ENCODE results near the gene SLC22A12.

SLC22A12 gene

GRCh38 chr11:64604458-64605243 lies 13.6 kb downstream of the SLC22A12 start:
- H3K27me3 ChIP-seq (ENCODE audit: control insufficient read depth in 2 of 2, insufficient read depth in 2 of 2, low read length in 2 of 2): peaks cover 0 to 4% of the 10 kb centered on the region in 2 donors
- H3K4me3 ChIP-seq (ENCODE audit: low read length in 2 of 2): no peak overlapping the region
- no peak overlapping the region for H3K27ac ChIP-seq (ENCODE audit: low read depth in 2 of 2, low read length in 2 of 2)
- no peaks in the 10 kb centered on the region for H3K4me1 ChIP-seq (ENCODE audit: control insufficient read depth in 2 of 2, insufficient read depth in 2 of 2, low read length in 2 of 2)
- H3K9ac ChIP-seq (ENCODE audit: low read depth in 1 of 2, low read length in 2 of 2): no peak overlapping the region
- no peaks in the 10 kb centered on the region for H3K9me3 ChIP-seq (ENCODE audit: control insufficient read depth in 2 of 2, low read length in 2 of 2)
- H3K36me3 ChIP-seq (ENCODE audit: control insufficient read depth in 2 of 2, insufficient read depth in 2 of 2, low read length in 2 of 2): no peaks in the 10 kb centered on the region

- H3K9me3 ChIP-seq (ENCODE audit: control insufficient read depth in 2 of 2, low read length in 2 of 2): no peaks in the 10 kb centered on the region
- H3K4me3 ChIP-seq (ENCODE audit: low read length in 2 of 2): no peak overlapping the region
- no peak overlapping the region for H3K9ac ChIP-seq (ENCODE audit: low read depth in 1 of 2, low read length in 2 of 2)
- H3K27ac ChIP-seq (ENCODE audit: low read depth in 2 of 2, low read length in 2 of 2): no peak overlapping the region
- H3K4me1 ChIP-seq (ENCODE audit: control insufficient read depth in 2 of 2, insufficient read depth in 2 of 2, low read length in 2 of 2): no peaks in the 10 kb centered on the region
- H3K36me3 ChIP-seq (ENCODE audit: control insufficient read depth in 2 of 2, insufficient read depth in 2 of 2, low read length in 2 of 2): no peaks in the 10 kb centered on the region
- peaks cover 0 to 4% of the 10 kb centered on the region in 2 donors for H3K27me3 ChIP-seq (ENCODE audit: control insufficient read depth in 2 of 2, insufficient read depth in 2 of 2, low read length in 2 of 2)
These were observed 14.2 kb downstream of the SLC22A12 start for GRCh38 chr11:64605244-64605560.

GRCh38 chr11:64605656-64606585 lies 14.9 kb downstream of the SLC22A12 start:
- Histone ChIP-seq H3K27ac (ENCODE audit: low read depth in 2 of 2, low read length in 2 of 2) (no peak overlapping the region), H3K27me3 (ENCODE audit: control insufficient read depth in 2 of 2, insufficient read depth in 2 of 2, low read length in 2 of 2) (peaks cover 0 to 4% of the 10 kb centered on the region in 2 donors)

GRCh38 chr11:64606796-64607380 lies 15.9 kb downstream of the SLC22A12 start:
- H3K4me1 ChIP-seq (ENCODE audit: control insufficient read depth in 2 of 2, insufficient read depth in 2 of 2, low read length in 2 of 2): no peaks in the 10 kb centered on the region
- H3K9me3 ChIP-seq (ENCODE audit: control insufficient read depth in 2 of 2, low read length in 2 of 2): no peaks in the 10 kb centered on the region
- no peak overlapping the region for H3K27ac ChIP-seq (ENCODE audit: low read depth in 2 of 2, low read length in 2 of 2)
- no peak overlapping the region for H3K9ac ChIP-seq (ENCODE audit: low read depth in 1 of 2, low read length in 2 of 2)
- H3K4me3 ChIP-seq (ENCODE audit: low read length in 2 of 2): no peak overlapping the region
- H3K27me3 ChIP-seq (ENCODE audit: control insufficient read depth in 2 of 2, insufficient read depth in 2 of 2, low read length in 2 of 2): peaks cover 0 to 4% of the 10 kb centered on the region in 2 donors
- H3K36me3 ChIP-seq (ENCODE audit: control insufficient read depth in 2 of 2, insufficient read depth in 2 of 2, low read length in 2 of 2): no peaks in the 10 kb centered on the region

More at GRCh38 chr11:64605656-64606585, 14.9 kb downstream of the SLC22A12 start:
- H3K4me3 ChIP-seq (ENCODE audit: low read length in 2 of 2): no peak overlapping the region
- no peak overlapping the region for H3K9ac ChIP-seq (ENCODE audit: low read depth in 1 of 2, low read length in 2 of 2)
- H3K9me3 ChIP-seq (ENCODE audit: control insufficient read depth in 2 of 2, low read length in 2 of 2): no peaks in the 10 kb centered on the region
- H3K36me3 ChIP-seq (ENCODE audit: control insufficient read depth in 2 of 2, insufficient read depth in 2 of 2, low read length in 2 of 2): no peaks in the 10 kb centered on the region
- H3K4me1 ChIP-seq (ENCODE audit: control insufficient read depth in 2 of 2, insufficient read depth in 2 of 2, low read length in 2 of 2): no peaks in the 10 kb centered on the region

GRCh38 chr11:64607381-64607985 lies 16.5 kb downstream of the SLC22A12 start:
- H3K9me3 ChIP-seq (ENCODE audit: control insufficient read depth in 2 of 2, low read length in 2 of 2): no peaks in the 10 kb centered on the region
- H3K36me3 ChIP-seq (ENCODE audit: control insufficient read depth in 2 of 2, insufficient read depth in 2 of 2, low read length in 2 of 2): no peaks in the 10 kb centered on the region
- no peak overlapping the region for H3K4me3 ChIP-seq (ENCODE audit: low read length in 2 of 2)
- peaks cover 0 to 4% of the 10 kb centered on the region in 2 donors for H3K27me3 ChIP-seq (ENCODE audit: control insufficient read depth in 2 of 2, insufficient read depth in 2 of 2, low read length in 2 of 2)
- no peaks in the 10 kb centered on the region for H3K4me1 ChIP-seq (ENCODE audit: control insufficient read depth in 2 of 2, insufficient read depth in 2 of 2, low read length in 2 of 2)
- H3K9ac ChIP-seq (ENCODE audit: low read depth in 1 of 2, low read length in 2 of 2): no peak overlapping the region
- H3K27ac ChIP-seq (ENCODE audit: low read depth in 2 of 2, low read length in 2 of 2): no peak overlapping the region

- Histone ChIP-seq H3K4me1 (ENCODE audit: control insufficient read depth in 2 of 2, insufficient read depth in 2 of 2, low read length in 2 of 2) (no peaks in the 10 kb centered on the region), H3K4me3 (ENCODE audit: low read length in 2 of 2) (no peak overlapping the region), H3K27ac (ENCODE audit: low read depth in 2 of 2, low read length in 2 of 2) (no peak overlapping the region), H3K36me3 (ENCODE audit: control insufficient read depth in 2 of 2, insufficient read depth in 2 of 2, low read length in 2 of 2) (no peaks in the 10 kb centered on the region), H3K9ac (ENCODE audit: low read depth in 1 of 2, low read length in 2 of 2) (no peak overlapping the region), H3K9me3 (ENCODE audit: control insufficient read depth in 2 of 2, low read length in 2 of 2) (no peaks in the 10 kb centered on the region), H3K27me3 (ENCODE audit: control insufficient read depth in 2 of 2, insufficient read depth in 2 of 2, low read length in 2 of 2) (peaks cover 0 to 4% of the 10 kb centered on the region in 2 donors)
These were observed 17.0 kb downstream of the SLC22A12 start for GRCh38 chr11:64608046-64608445.

GRCh38 chr11:64608636-64609035 lies 17.6 kb downstream of the SLC22A12 start:
- Histone ChIP-seq H3K36me3 (ENCODE audit: control insufficient read depth in 2 of 2, insufficient read depth in 2 of 2, low read length in 2 of 2) (no peaks in the 10 kb centered on the region), H3K9me3 (ENCODE audit: control insufficient read depth in 2 of 2, low read length in 2 of 2) (no peaks in the 10 kb centered on the region), H3K27me3 (ENCODE audit: control insufficient read depth in 2 of 2, insufficient read depth in 2 of 2, low read length in 2 of 2) (peaks cover 0 to 4% of the 10 kb centered on the region in 2 donors), H3K27ac (ENCODE audit: low read depth in 2 of 2, low read length in 2 of 2) (no peak overlapping the region), H3K9ac (ENCODE audit: low read depth in 1 of 2, low read length in 2 of 2) (no peak overlapping the region), H3K4me3 (ENCODE audit: low read length in 2 of 2) (no peak overlapping the region), H3K4me1 (ENCODE audit: control insufficient read depth in 2 of 2, insufficient read depth in 2 of 2, low read length in 2 of 2) (no peaks in the 10 kb centered on the region)

- Histone ChIP-seq H3K4me1 (ENCODE audit: control insufficient read depth in 2 of 2, insufficient read depth in 2 of 2, low read length in 2 of 2) (no peaks in the 10 kb centered on the region), H3K27ac (ENCODE audit: low read depth in 2 of 2, low read length in 2 of 2) (no peak overlapping the region), H3K36me3 (ENCODE audit: control insufficient read depth in 2 of 2, insufficient read depth in 2 of 2, low read length in 2 of 2) (no peaks in the 10 kb centered on the region), H3K9ac (ENCODE audit: low read depth in 1 of 2, low read length in 2 of 2) (no peak overlapping the region), H3K9me3 (ENCODE audit: control insufficient read depth in 2 of 2, low read length in 2 of 2) (no peaks in the 10 kb centered on the region), H3K27me3 (ENCODE audit: control insufficient read depth in 2 of 2, insufficient read depth in 2 of 2, low read length in 2 of 2) (peaks cover 0 to 4% of the 10 kb centered on the region in 2 donors), H3K4me3 (ENCODE audit: low read length in 2 of 2) (no peak overlapping the region)
These were observed 18.5 kb downstream of the SLC22A12 start for GRCh38 chr11:64609436-64610047.

- H3K27me3 ChIP-seq (ENCODE audit: control insufficient read depth in 2 of 2, insufficient read depth in 2 of 2, low read length in 2 of 2): peaks cover 0 to 4% of the 10 kb centered on the region in 2 donors
- no peaks in the 10 kb centered on the region for H3K36me3 ChIP-seq (ENCODE audit: control insufficient read depth in 2 of 2, insufficient read depth in 2 of 2, low read length in 2 of 2)
- no peak overlapping the region for H3K9ac ChIP-seq (ENCODE audit: low read depth in 1 of 2, low read length in 2 of 2)
- H3K4me3 ChIP-seq (ENCODE audit: low read length in 2 of 2): no peak overlapping the region
- no peaks in the 10 kb centered on the region for H3K9me3 ChIP-seq (ENCODE audit: control insufficient read depth in 2 of 2, low read length in 2 of 2)
- no peaks in the 10 kb centered on the region for H3K4me1 ChIP-seq (ENCODE audit: control insufficient read depth in 2 of 2, insufficient read depth in 2 of 2, low read length in 2 of 2)
- H3K27ac ChIP-seq (ENCODE audit: low read depth in 2 of 2, low read length in 2 of 2): no peak overlapping the region
These were observed 19.6 kb downstream of the SLC22A12 start for GRCh38 chr11:64610596-64610995.

Measured in mucosa of rectum (tissue), 2 donors.